Esophagus squamous epithelium (tissue), 4 donors: ENCODE data around the gene RABGEF1.
"Not testable (repeated sequence)": the region's sequence is repeated elsewhere in the genome, so short reads cannot be mapped to it uniquely, and the experiment has no call there.

Source experiments
- CTCF ChIP-seq, 6 experiments: fragments of 450-650 bp in 4 of 6; fragments of 200-600 bp in 2 of 6; sonication (generic) in 2 of 6; IDR thresholded peaks; one replicate each; pipeline ENCODE4 v1.5.1; 2016 to 2019; ENCODE audit warnings: antibody characterized with exemption in 6 of 6, mild to moderate bottlenecking in 4 of 6, moderate library complexity in 4 of 6
- POLR2A ChIP-seq, 4 donors: fragments of 450-650 bp; IDR thresholded peaks; one replicate each; pipeline ENCODE4 v1.6.1; 2017; ENCODE audit warnings: antibody characterized with exemption in 4 of 4, mild to moderate bottlenecking in 4 of 4, moderate library complexity in 3 of 4

GRCh38 chr7:66767486-66767885 is 27.0 kb downstream of the RABGEF1 start:
- not testable (repeated sequence) for TF ChIP-seq CTCF, POLR2A (IDR thresholded peaks at IDR 0.05)
